Central memory CD4-positive, alpha-beta T cell (primary cell): Measurements from ENCODE around the gene PTPRT.

Experiments
- DNase-seq: peaks from one replicate; pipeline ENCODE4 v3.0.0; 2022

PTPRT gene

DNA sequence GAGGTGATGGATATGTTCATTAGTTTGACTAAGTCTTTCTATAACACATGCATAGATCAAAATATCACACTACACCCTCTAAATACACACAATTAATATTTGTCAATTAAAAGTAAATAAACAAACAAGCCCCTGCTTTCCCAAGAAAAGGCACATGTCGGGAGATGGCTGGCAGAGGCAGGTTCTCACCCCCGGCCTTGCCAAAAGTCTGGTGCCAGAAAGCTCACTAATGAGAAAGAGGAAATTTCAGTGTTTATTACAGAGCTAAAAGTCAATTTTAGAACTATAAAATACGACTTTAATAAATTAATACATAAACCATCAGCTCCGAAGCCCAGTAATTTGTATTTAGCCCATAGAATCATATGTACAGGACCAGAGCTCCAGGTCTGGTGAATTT lies 404.7 kb downstream of the PTPRT start:
- no peak for DNase-seq

DNA sequence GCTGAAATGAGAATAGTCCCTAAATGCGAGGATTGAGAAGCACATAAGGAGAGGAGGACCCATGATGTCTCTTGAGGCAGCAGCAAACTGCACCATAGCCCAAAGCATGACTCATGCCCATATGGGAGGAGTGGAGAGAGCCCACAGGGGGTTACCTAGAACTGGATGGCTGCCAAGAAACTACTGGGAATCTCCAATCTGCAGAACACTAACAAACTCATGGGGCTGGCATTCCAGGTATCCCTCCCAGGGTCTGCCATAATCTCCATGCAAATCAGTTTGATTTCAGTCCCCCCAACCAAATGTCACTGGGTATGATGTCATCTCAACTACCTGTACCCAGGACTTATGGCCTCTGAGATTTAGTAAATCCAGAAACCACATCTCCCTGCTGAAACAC lies 410.5 kb downstream of the PTPRT start:
- DNase-seq = no peak

GRCh38 chr20:42775866-42776265 lies 413.8 kb downstream of the PTPRT start:
- DNase-seq = no peak

- no peak for DNase-seq
Observed at GRCh38 chr20:42775037-42775436, 414.7 kb downstream of the PTPRT start.

DNA sequence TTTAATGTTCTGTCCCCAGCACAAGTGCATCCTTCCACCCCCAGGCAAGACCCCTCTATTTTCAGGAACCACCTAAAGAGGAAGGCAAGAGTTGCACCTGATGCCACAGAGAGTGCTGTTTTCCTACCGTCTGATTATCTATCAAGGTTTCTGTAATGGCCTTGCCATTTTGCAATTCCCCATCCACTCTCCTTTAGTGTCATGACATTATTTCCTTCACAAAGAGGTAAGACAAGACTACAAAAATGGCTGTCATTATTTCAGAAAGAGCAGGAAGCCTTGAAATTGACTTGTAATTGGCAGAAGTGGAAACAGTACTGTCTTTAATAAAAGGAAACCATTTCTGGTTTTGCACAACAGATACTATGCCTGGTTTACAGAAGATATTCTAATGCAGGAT lies 426.7 kb downstream of the PTPRT start:
- no peak for DNase-seq

GRCh38 chr20:42756991-42757390 lies 432.7 kb downstream of the PTPRT start:
- no peak for DNase-seq

- no peak for DNase-seq
Observed at GRCh38 chr20:42754706-42755105, 435.0 kb downstream of the PTPRT start.

- no peak for DNase-seq
Observed at GRCh38 chr20:42752620-42753019, 437.1 kb downstream of the PTPRT start.

GRCh38 chr20:42749556-42749955 lies 440.1 kb downstream of the PTPRT start:
- no peak for DNase-seq

GRCh38 chr20:42747765-42748411 lies 441.8 kb downstream of the PTPRT start:
- DNase-seq = no peak

GRCh38 chr20:42744756-42745465 lies 444.8 kb downstream of the PTPRT start:
- no peak for DNase-seq

DNA sequence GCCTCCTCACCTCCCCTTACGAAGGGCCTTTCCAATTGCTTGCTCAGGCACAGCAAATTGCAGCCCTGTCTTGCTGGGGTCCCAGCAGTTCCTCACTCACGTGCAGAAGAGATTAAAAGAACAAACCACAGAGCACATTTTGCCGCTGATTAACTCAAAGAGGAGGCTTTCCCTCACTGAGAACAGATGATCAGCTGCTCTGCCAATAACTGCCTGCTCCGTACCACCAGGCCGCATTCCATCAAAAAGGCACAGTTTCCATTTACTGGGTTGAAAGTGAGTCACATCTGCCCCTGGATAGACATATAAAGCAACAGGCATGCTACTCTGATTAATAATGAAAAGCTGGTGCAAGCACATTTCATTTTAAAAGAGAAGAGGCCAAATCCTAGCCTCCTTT lies 446.8 kb downstream of the PTPRT start:
- no peak for DNase-seq

- DNase-seq = no peak
Observed at GRCh38 chr20:42741906-42742305, 447.8 kb downstream of the PTPRT start.

DNA sequence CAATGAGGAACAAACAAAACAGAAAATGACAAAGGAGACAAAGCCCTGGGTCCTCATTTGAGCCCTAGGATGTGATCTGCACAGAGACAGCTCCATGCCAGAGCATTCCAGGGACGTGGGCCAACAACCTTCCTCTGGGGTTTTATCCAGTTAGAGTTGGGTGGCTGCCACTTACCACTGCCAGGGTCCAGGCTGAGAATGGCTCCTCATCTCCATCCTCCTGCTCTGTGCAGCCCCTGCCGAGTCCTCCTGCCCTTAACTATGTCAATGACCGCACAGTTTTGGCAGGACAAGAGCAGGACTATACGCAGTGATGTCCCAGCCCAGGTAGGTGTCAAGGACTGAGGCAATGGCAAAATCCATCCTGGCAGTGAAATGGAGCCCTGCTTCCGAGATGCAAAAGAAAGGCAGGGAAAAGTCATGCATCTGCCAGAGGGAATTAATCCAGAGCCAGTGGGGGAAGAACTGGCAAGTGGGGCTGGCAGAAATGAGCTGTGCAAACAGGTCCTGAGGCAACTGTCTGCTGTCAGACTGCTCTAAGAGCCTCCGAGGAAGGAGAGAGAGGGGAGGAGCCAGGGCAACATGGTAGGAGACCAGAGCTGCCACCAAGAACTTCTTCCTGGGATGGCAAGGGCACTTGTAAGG lies 449.4 kb downstream of the PTPRT start:
- DNase-seq = no peak

DNA sequence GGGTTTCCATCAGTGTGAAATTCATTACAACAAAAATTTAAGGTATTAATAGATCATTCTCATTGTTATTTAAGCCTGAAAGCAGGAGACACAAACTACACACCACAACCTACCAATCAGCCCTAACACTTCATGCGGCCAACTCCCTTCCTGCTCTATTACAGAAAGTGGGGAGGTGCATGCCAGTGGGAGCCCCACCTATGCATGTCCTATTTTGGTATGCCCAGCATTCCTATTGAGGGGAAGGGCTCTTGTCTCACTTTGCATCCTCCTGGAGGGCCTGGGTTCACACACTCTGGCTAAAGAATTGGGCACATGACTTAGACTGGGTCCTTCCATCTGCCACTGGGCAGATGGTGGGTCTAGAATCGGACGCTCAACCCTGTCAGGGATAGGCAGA lies 450.0 kb downstream of the PTPRT start:
- DNase-seq = no peak

- no peak for DNase-seq
Observed at GRCh38 chr20:42735539-42735938, 454.2 kb downstream of the PTPRT start.

DNA sequence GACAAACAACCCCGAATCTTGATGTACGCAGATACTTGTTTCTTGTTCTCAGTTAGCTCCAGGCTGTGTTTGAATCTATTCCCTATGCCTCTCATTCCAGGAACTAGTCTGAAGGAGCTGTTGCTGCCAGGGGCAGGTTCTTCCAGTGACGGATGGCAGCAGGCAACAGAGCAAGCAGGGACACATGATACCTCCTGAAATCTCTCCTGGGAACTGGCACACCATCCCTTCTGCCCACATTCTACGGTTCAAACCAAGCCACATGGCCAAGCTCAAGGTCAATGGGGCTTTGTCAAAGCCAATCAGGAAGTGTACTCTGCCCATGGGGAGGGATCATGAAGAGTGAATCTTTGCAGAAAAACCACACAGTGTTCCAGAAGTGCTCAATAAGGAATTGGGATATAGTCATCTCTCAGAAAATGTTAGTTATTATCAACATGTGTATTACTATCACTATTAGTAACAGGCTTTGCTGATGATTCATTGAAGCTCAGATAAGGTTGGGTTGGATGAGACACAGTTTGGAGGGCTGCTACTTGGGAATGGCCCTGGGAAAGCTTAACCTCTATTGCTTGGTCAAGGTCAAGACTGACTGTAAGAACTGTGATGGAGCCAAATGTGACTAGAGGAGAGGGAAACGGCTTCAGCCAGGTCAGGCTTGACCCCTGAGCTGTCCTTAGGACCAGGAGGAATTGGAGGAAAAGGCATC lies 454.9 kb downstream of the PTPRT start:
- no peak for DNase-seq

GRCh38 chr20:42721923-42722322 lies 467.8 kb downstream of the PTPRT start:
- DNase-seq = no peak

DNA sequence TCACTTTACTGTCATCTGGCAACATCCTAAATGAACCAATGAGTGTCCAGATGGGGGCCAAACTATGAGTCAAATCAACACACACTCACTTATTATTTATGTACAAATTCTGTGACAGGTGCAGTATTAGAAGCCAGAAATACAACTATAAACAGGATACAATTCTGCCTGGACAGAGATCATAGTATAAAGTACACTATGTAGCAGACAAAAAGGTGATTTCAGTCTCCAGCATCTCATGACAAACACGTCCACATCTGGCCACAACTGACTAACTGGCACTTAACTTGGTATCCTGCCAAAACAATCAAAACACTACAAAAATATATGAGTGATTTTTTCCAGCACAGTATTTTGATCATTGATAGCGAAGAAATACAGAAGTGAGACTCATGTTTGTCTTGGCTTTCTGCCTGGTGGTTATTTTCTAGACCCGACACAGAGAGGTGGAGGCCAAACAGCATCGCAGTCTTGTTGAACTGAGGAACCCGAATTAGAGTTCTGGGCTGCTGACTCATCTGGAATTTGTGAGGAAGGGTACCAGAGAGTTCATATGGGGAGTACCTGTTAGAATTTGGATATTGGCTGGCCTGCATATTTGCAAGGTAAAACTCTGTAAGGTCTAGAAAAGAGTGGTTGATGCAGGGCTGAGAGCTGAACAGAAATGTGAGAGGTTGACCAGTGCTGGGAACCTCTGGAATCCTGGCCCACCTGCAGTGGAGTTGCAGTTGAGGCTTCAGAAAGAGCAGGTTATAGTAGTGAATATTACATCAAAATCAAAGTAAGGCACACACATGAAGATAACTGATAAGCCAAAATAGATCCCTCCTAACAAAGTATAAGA lies 475.2 kb downstream of the PTPRT start:
- DNase-seq = no peak

GRCh38 chr20:42708266-42708665 lies 481.4 kb downstream of the PTPRT start:
- DNase-seq = no peak

DNA sequence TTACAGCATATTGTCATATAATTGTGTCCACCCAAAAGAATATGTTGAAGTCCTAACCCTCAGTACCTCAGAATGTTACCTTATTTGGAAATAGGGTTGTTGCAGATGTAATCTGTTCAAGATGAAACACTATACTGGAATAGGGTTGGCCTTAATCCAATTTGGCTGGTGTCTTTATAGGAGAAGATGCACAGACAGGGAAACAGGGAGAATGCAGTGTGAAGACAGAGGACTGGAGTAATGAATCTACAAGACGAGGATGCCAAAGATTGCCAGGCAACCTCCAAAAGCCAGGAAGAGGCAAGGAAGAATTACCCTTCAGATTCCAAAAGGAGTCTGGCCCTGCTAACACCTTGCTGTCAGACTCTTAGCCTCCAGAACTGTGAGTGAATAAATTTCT lies 482.9 kb downstream of the PTPRT start:
- no peak for DNase-seq

GRCh38 chr20:42705550-42705949 lies 484.2 kb downstream of the PTPRT start:
- DNase-seq = no peak

DNA sequence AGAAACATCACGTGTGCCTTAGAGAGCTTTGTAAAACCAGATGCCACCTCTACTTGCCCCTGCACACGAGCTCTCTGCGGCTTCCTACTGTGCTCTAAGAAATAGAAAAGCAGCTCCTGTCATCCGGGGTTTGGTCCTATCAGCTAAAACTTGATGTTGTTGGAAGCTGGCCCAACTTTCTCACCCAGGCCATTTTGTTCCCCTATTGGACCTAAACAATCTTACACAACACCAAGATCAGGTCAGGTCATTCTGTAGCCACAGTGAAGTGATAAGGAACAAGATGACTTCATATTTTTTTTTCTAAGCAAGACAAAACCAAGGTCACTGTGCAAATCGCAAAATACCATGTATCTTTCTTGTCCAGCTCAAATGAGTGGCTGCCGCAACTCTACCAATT lies 486.0 kb downstream of the PTPRT start:
- no peak for DNase-seq
